Parathyroid adenoma (tissue), 2 donors: ENCODE results near the gene PLCD1.

ENCODE experiments used
- H2AFZ ChIP-seq: fragments of 300-600 bp; sonication (generic); one replicate; pipeline ENCODE4 v1.7.0; 2017; ENCODE audit warnings: antibody characterized with exemption, mild to moderate bottlenecking
- H3K27ac ChIP-seq: fragments of 300-600 bp; sonication (generic); one replicate; pipeline ENCODE4 v1.7.0; 2017
- H3K27me3 ChIP-seq: fragments of 300-600 bp; sonication (generic); one replicate; pipeline ENCODE4 v1.7.0; 2017; ENCODE audit warnings: low read length; ENCODE audit not compliant: control insufficient read depth, insufficient read depth
- H3K36me3 ChIP-seq: fragments of 300-600 bp; sonication (generic); one replicate; pipeline ENCODE4 v1.7.0; 2017; ENCODE audit warnings: low read length; ENCODE audit not compliant: control insufficient read depth, insufficient read depth
- H3K4me1 ChIP-seq: fragments of 300-600 bp; sonication (generic); one replicate; pipeline ENCODE4 v1.7.0; 2017; ENCODE audit warnings: control low read depth
- H3K4me2 ChIP-seq: fragments of 300-600 bp; sonication (generic); one replicate; pipeline ENCODE4 v1.7.0; 2017; ENCODE audit warnings: low read length
- H3K4me3 ChIP-seq: fragments of 300-600 bp; sonication (generic); one replicate; pipeline ENCODE4 v1.7.0; 2017; ENCODE audit warnings: low read depth, low read length
- H3K79me2 ChIP-seq: fragments of 300-600 bp; sonication (generic); one replicate; pipeline ENCODE4 v1.7.0; 2017; ENCODE audit warnings: control low read depth
- H3K9ac ChIP-seq: fragments of 300-600 bp; sonication (generic); one replicate; pipeline ENCODE4 v1.7.0; 2017; ENCODE audit warnings: mild to moderate bottlenecking
- H3K9me3 ChIP-seq: fragments of 300-600 bp; sonication (generic); one replicate; pipeline ENCODE4 v1.7.0; 2017; ENCODE audit warnings: low read length; ENCODE audit not compliant: control insufficient read depth
- CTCF ChIP-seq: fragments of 300-600 bp; sonication (generic); IDR thresholded peaks from one replicate; pipeline ENCODE4 v1.7.0; 2017; ENCODE audit warnings: antibody characterized with exemption, mild to moderate bottlenecking
- donor health status: primary hyperparathyroidism.

PLCD1 gene

GRCh38 chr3:38000242-38000916 is 29.1 kb downstream of the PLCD1 start:
- peaks cover 5% of the 10 kb centered on the region for H3K4me1 ChIP-seq
- no peaks in the 10 kb centered on the region for H3K36me3 ChIP-seq

DNA sequence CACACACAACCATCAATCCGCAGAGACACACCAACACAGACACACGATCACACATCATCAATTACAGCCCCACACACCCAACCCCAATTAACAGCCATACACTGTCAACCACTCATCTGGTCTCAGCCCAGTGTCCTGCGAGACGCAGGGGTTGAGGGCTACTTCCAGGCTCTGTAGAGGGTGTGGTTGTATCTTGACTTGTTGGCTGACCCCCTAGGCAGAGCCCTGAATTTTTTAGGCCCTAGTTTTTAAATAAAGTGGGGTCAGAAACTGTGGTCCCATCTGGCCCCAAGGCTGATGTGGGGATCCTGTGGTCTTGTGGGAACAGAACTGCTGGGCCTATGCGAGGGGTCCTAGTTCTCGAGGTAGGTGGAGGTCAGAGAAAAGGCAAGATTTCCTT is 29.6 kb downstream of the PLCD1 start:
- Histone ChIP-seq H3K27me3 (no peaks in the 10 kb centered on the region), H2AFZ (no peak overlapping the region), H3K27ac (no peak overlapping the region), H3K9ac (no peak overlapping the region), H3K79me2 (no peaks in the 10 kb centered on the region), H3K4me3 (no peak overlapping the region), H3K4me2 (no peak overlapping the region), H3K36me3 (no peaks in the 10 kb centered on the region), H3K4me1 (peaks cover 5% of the 10 kb centered on the region), H3K9me3 (no peaks in the 10 kb centered on the region)
- no peak for TF ChIP-seq CTCF

More at GRCh38 chr3:38000242-38000916, 29.1 kb downstream of the PLCD1 start:
- Histone ChIP-seq H3K27ac (no peak overlapping the region), H3K9me3 (no peaks in the 10 kb centered on the region), H3K9ac (no peak overlapping the region), H2AFZ (no peak overlapping the region), H3K4me2 (no peak overlapping the region), H3K4me3 (no peak overlapping the region), H3K79me2 (no peaks in the 10 kb centered on the region), H3K27me3 (no peaks in the 10 kb centered on the region)
- TF ChIP-seq CTCF = no peak

DNA sequence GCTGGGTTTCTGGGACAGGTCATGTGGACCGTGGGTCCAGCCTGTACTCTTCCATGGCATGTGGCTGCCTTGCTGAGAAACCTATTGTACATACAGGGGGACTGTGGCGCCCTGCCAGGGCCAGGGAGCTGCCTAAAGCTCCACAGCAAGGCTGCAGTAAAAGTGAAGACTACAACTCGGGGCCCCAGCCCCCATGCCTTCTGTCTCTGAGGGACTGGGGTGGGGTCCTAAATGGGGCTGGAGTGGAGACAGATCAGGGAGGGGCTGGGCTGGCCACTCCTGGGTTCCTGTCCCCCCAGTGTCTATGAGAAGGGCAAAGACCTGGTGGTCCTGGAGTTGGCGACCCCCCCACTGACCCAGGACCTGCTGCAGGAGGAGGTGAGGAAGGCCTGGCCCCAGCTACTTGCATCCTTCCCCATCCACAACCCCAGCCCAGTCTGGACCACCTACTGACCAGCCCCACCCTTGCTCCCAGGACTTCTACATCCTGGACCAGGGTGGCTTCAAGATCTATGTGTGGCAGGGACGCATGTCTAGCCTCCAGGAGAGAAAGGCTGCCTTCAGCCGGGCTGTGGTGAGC is 31.6 kb downstream of the PLCD1 start:
- TF ChIP-seq CTCF = no peak
- Histone ChIP-seq H3K27me3 (no peaks in the 10 kb centered on the region), H3K9ac (no peak overlapping the region), H3K79me2 (no peaks in the 10 kb centered on the region), H3K27ac (peak overlapping the region; percentile 41), H3K9me3 (no peaks in the 10 kb centered on the region), H3K36me3 (no peaks in the 10 kb centered on the region), H3K4me2 (no peak overlapping the region), H3K4me1 (no peaks in the 10 kb centered on the region), H3K4me3 (no peak overlapping the region), H2AFZ (no peak overlapping the region)

- Histone ChIP-seq H3K4me3 (no peak overlapping the region), H3K79me2 (no peaks in the 10 kb centered on the region), H3K4me2 (no peak overlapping the region), H2AFZ (no peak overlapping the region), H3K9ac (no peak overlapping the region), H3K4me1 (no peaks in the 10 kb centered on the region), H3K9me3 (no peaks in the 10 kb centered on the region), H3K27ac (no peak overlapping the region), H3K27me3 (no peaks in the 10 kb centered on the region), H3K36me3 (no peaks in the 10 kb centered on the region)
- TF ChIP-seq CTCF = no peak
Observed at GRCh38 chr3:37997342-37997741, 32.1 kb downstream of the PLCD1 start.
